Measurements from ENCODE around the gene EPPIN. TPM values are rescaled to one million over a fixed set of nuclear protein-coding genes. Genes with fewer than 3 reads are reported as not detected.

The EPPIN gene
- total RNA-seq, 1 donor, result not detected

DNA sequence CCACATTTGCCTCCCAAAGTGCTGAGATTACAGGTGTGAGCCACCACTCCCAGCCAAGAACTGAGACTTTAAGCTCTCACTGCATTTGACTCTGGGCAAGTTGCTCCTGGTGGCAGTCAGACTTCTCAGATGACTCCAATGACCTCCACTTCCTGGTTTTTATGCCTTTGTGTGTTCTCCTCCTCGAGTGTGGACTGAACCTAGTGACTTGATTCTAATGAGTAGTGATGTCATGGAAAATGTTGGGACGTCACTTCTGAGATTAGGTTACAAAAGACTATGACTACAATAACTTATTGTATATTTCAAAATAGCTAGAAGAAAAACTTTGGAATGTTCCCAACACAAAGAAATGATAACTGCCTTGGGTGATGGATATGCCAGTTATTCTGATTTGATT is 43.8 kb downstream of the EPPIN start:
- no peak overlapping the region for H3K4me3 ChIP-seq (ENCODE audit: low read depth, low read length)
- no peak for DNase-seq (ENCODE audit: low read depth)
- TF ChIP-seq, protein P1, sequence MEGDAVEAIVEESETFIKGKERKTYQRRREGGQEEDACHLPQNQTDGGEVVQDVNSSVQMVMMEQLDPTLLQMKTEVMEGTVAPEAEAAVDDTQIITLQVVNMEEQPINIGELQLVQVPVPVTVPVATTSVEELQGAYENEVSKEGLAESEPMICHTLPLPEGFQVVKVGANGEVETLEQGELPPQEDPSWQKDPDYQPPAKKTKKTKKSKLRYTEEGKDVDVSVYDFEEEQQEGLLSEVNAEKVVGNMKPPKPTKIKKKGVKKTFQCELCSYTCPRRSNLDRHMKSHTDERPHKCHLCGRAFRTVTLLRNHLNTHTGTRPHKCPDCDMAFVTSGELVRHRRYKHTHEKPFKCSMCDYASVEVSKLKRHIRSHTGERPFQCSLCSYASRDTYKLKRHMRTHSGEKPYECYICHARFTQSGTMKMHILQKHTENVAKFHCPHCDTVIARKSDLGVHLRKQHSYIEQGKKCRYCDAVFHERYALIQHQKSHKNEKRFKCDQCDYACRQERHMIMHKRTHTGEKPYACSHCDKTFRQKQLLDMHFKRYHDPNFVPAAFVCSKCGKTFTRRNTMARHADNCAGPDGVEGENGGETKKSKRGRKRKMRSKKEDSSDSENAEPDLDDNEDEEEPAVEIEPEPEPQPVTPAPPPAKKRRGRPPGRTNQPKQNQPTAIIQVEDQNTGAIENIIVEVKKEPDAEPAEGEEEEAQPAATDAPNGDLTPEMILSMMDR (IDR thresholded peaks at IDR 0.05; ENCODE audit: insufficient read depth, low read depth, low read length), result no peak

- TF ChIP-seq, protein P1 (IDR thresholded peaks at IDR 0.05; ENCODE audit: insufficient read depth, low read depth, low read length), result no peak
These were observed 44.6 kb downstream of the EPPIN start for GRCh38 chr20:45502561-45502960.

GRCh38 chr20:45501600-45501999 is 45.6 kb downstream of the EPPIN start:
- no peak overlapping the region for H3K4me3 ChIP-seq (ENCODE audit: low read depth, low read length)
- TF ChIP-seq, protein P1 (IDR thresholded peaks at IDR 0.05; ENCODE audit: insufficient read depth, low read depth, low read length), result no peak
- no peak for DNase-seq (ENCODE audit: low read depth)

More at GRCh38 chr20:45502561-45502960, 44.6 kb downstream of the EPPIN start:
- H3K4me3 ChIP-seq (ENCODE audit: low read depth, low read length), result no peak overlapping the region
- DNase-seq (ENCODE audit: low read depth), result no peak

- TF ChIP-seq, protein P1 (IDR thresholded peaks at IDR 0.05; ENCODE audit: insufficient read depth, low read depth, low read length), result no peak
- H3K4me3 ChIP-seq (ENCODE audit: low read depth, low read length), result no peak overlapping the region
- no peak for DNase-seq (ENCODE audit: low read depth)
These were observed 47.2 kb downstream of the EPPIN start for GRCh38 chr20:45500022-45500421.

DNA sequence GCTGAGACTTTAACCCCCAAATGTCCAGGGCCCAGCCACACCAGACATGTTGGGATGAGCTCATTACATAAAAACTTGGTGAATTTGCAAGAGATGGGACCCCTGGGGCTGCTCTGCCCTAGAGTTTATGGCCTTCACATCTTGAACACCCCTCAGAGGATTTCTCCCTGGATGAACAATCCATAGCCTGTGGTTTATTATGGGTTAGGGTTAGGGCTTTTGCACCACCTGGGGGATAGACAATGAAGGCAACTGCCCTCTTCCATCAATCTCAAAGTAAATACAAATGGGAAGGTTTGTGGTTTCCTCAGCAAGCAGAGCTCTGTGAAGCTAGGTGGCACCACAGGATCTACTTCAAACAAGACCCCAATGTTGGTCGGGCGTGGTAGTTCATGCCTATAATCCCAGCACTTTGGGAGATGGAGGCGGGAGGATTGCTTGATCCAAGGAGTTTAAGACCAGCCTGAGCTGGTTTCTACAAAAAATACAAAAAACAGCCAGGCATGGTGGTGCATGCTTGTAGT is 49.2 kb downstream of the EPPIN start:
- DNase-seq (ENCODE audit: low read depth), result no peak
- TF ChIP-seq, protein P1 (IDR thresholded peaks at IDR 0.05; ENCODE audit: insufficient read depth, low read depth, low read length), result no peak

GRCh38 chr20:45496166-45496565 is 51.0 kb downstream of the EPPIN start:
- no peak for DNase-seq (ENCODE audit: low read depth)
- no peak overlapping the region for H3K4me3 ChIP-seq (ENCODE audit: low read depth, low read length)
- TF ChIP-seq, protein P1 (IDR thresholded peaks at IDR 0.05; ENCODE audit: insufficient read depth, low read depth, low read length), result no peak

More for the DNA sequence above, 49.2 kb downstream of the EPPIN start:
- no peak overlapping the region for H3K4me3 ChIP-seq (ENCODE audit: low read depth, low read length)

- no peak for DNase-seq (ENCODE audit: low read depth)
- H3K4me3 ChIP-seq (ENCODE audit: low read depth, low read length), result no peak overlapping the region
- TF ChIP-seq, protein P1 (IDR thresholded peaks at IDR 0.05; ENCODE audit: insufficient read depth, low read depth, low read length), result no peak
These were observed 51.7 kb downstream of the EPPIN start for GRCh38 chr20:45495501-45495941.
